Stimulated activated CD8-positive, alpha-beta memory T cell treated with anti-CD3 and anti-CD28 coated beads, Interleukin-15, amount 100 ng/mL, for 48 hours (primary cell): ENCODE data around the gene CTSO.
"Not testable (repeated sequence)": the region's sequence is repeated elsewhere in the genome, so short reads cannot be mapped to it uniquely, and the experiment has no call there.

ENCODE experiments used
- DNase-seq, 2 donors: peaks; one replicate each; pipeline ENCODE4 v3.0.0-alpha.2; 2020; ENCODE audit warnings: low read depth in 2 of 2

CTSO gene

GRCh38 chr4:155954939-155955338, 1.3 kb upstream of the CTSO start:
- no peak for DNase-seq

DNA sequence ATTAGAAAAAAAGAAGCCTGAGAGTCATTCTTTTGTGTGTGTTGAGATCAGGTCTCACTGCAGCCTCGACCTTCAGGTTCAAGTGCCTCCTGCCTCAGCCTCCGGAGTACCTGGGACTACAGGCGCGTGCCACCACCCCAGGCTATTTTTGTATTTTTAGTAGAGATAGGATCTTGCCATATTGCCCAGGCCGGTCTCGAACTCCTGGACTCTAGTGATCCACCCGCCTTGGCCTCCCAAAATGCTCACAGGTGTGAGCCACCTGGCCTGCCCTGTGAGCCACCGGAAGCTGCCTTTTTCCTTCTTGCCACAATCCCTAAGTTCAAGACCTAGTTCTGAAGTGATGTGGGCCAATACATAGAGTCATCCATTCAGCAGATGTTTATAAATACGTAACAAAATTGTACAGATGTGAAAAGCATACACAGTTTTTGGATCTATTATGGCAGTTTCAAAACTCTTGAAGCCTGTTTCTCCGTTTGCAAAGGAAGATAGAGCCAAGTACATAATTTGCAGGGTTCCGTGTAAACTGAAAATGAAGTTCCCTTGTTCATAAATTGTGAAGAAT, 536 bp upstream of the CTSO start:
- DNase-seq: no peak

DNA sequence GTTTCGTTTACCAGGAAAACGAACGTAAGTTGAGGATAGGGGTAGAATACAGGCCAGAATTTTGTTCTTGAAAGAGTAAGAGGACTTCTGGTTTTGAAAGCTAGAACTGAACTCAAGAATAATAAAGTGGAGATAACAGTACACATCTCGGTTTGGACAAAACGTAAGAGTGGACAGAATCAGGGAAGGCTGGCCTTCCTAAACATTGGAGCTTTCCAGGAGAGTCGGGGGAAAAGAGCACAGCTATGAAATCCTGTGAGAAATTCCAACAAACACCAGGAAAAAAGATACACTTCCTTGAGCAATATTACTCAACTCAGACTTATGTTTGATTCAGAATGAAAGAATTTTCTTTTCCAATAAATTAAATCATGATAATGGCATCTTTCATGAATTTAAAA, 1.2 kb downstream of the CTSO start:
- no peak for DNase-seq

DNA sequence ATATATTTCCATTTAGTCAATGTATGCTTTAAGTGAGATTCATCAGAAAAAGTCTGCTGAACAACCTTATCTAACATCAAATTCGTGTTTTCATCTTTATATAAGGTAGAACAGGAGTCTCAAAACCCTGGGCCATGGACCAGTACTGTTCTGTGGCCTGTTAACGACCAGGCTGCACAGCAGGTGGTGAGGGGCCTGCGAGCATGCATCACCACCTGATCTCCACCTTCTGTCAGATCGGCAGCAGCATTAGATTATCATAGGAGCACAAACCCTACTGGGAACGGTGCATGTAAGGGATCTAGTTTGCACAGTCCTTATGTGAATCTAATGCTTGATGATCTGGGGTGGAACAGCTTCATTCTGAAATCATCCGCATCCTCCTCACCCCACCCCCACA, 3.2 kb downstream of the CTSO start:
- DNase-seq: no peak

GRCh38 chr4:155948541-155948940, 5.1 kb downstream of the CTSO start:
- DNase-seq: no peak

DNA sequence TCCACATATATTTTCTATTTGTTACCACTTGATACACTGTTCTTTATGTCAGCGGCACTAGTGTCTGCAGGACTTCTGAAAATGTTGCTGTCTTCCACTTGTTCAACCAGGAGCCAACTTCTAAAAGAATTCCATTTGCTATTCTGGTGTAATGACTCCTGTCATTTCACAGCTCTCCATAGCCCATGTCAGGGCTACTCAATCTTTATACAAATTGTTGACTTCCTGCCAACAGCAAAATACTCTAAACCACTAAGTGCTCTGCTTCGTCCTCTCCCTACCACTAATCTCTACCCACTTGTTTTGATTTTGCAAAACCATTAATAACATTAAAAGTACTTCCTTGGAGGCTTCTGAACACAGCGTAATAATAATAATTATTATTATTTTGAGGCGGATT, 7.2 kb downstream of the CTSO start:
- no peak for DNase-seq

- DNase-seq: no peak
Measured at GRCh38 chr4:155944516-155944915, 9.2 kb downstream of the CTSO start.

GRCh38 chr4:155943605-155944291, 9.9 kb downstream of the CTSO start:
- DNase-seq: no peak

DNA sequence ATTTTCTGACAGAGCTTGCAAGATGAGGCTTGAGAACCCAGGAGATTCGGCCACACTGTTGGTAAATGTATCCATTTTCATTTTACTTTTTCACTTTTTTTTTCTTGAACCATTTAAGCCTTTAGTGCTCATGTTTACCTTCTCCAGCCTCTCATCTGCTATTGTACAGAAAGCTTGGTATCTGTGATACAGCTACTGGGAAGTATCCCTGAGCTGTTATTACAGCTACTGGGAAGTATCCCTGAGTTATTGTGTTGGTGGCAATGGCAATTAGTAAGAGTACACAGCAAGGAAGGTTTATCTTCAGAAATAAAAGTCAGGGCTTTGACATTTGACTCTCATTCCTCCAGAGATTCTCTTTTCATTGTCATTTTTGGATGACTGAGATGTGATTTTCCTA, 11.8 kb downstream of the CTSO start:
- no peak for DNase-seq

DNA sequence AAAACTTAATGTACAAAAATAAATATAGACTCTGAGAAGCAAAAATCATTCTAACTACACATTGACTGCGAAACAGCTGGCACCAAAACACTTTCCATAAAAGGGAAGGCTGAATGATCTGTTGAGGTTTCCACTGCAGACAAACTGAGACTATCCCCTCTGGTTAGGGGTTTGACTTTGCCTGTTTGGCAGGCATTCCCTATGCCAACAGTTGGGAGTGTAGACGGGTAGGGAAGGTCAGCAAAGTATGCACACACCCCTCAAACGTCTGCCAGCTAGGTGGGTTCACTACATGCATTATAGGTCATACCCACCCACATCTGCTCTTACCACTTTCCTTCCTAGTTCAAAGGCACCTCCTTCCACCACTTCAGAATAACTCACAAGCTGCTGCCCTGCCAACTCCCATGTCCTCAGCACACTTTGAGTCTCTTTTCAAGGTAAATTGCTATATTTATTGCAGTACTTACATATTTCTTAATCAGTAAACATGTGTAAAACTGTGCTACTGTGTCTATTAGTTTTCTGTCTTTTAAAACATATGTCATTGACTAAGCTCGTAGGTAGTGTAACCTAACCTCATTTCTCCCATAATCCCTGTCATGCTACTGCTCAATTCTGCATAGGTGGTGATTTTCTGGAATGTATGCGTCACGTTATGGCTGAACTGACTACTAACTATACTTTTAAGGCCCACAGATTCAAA, 12.4 kb downstream of the CTSO start:
- DNase-seq: no peak

- DNase-seq: no peak
Measured at GRCh38 chr4:155935389-155935986, 18.2 kb downstream of the CTSO start.

DNA sequence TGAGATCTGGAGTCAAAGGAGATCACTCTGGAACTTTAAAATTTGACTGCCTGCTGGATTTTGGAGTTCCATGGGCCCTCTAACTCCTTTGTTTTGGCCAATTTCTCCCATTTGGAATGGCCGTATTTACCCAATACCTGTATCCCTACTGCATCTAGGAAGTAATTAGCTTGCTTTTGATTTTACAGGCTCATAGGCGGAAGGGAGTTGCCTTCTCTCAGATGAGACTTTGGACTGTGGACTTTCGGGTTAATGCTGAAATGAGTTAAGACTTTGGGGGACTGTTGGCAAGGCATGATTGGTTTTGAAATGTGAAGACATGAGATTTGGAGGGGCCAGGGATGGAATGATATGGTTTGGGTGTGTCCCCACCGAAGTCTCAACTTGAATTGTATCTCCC, 19.0 kb downstream of the CTSO start:
- DNase-seq: not testable (repeated sequence)

- no peak for DNase-seq
Measured at GRCh38 chr4:155931634-155932033, 22.0 kb downstream of the CTSO start.

DNA sequence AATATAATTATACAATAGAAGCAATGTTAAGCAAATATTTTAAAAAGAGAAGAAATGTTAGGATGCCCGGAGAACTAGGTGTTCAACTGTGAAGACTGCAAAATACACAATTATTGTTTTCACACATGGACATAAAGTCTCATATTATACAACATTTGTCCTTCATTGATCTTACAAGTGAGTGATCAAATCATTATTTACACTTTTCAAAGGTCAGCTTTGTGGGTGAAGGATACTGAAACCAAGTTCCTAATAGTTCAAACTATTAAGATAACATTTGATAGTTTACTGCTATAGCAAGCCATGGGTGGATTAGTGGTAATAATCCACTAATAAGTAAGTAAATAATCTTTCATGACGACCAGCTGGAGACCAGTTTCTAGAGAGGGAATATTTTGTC, 23.3 kb downstream of the CTSO start:
- DNase-seq: no peak

DNA sequence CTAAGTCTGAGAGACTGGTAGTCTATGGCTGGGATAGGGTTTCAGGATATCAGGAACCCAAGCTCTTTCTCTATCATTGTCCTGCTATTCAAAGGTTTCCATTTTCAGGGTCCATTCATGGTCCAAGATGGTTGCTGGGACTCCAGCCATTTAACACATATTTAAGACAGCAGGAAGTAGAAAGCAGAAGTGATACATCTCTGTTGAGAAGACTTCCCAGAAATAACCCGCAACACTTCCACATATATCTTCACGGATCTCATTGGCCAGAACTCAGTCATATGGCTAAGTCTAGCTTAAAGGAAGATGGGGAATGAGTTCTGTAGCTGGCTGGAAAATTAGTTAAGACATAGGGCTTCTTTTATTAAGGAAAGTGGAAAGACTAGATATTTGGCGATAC, 23.8 kb downstream of the CTSO start:
- DNase-seq: no peak

GRCh38 chr4:155924637-155925036, 29.0 kb downstream of the CTSO start:
- DNase-seq: no peak

DNA sequence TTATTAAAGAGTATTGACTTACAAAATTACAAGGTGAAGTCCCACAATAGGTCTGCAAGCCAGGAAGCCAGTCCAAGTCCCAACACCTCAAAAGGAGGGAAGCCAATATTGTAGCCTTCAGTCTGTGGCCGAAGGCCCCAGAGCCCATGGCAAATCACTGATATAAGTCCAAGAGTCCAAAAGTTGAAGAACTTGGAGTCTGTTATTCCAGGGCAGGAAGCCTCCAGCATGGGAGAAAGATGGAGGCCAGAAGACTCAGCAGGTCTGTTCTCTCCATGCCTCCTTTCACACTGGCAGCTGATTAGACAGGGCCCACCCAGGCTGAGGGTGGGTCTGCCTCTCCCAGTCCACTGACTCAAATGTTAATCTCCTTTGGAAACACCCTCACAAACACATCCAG, 32.1 kb downstream of the CTSO start:
- DNase-seq: no peak

DNA sequence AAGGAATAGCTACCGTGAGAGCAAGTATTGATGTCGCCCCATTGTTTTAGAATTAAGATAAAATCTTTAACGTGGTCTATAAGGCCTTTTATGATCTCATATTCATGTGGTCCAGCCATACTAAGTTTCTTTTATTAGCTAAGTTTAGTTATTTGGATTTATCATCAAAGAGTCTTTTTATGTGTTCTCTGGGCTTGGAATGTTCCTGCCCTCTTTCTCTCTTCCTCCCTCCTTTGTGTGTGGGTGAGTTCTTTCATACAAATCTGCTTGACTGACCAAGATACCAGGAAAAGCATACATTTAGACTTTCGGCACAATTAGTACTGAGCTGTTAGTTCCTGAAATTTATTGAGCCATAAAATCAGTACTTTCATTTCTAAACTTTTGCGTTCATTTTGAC, 38.9 kb downstream of the CTSO start:
- no peak for DNase-seq

- DNase-seq: no peak
Measured at GRCh38 chr4:155911905-155912304, 41.8 kb downstream of the CTSO start.

GRCh38 chr4:155909615-155910226, 43.9 kb downstream of the CTSO start:
- DNase-seq: no peak

DNA sequence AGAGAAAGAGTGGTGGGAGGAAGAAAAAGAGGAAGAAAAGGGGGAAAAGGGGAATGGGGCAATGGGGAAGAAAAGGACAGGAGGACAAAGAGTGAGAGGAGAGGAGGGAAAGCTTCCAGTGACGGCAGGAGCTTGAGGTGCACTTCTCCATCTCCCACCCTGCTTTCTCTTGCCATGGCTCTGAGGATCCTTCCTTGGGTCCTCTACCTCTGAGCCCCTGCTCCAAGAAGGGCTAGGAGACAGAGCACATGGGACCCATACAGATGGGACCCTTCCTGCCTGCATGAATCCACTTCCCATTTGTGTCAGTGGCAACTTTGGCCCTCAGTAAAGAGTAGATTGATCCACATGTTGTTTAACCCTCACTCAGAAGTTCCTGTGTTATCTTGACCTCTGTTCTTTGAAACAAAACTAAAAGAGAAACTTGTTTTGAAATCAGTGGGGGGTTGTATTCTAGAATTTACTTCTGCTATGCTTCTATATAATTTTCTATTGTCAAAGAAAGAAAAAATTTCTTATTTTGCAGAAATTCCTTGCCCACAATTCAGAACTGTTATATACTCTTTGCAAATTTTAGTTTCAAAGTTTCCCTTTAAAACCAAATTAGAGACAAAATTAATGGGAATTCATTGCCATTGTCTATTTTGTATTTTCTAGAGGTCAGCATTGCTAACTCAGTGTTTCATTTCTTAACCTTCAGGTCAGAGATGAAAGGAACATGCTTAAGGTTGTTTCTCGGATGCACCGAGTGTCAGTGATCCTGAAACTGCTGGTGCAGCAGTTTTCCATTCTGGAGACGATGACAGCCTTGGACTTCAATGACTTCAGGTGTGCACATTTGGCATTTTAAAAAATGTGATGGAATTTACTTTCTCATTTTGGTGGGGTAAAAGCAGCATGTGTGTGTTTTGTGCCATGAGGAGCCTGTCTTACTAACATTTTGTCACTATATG, 45.2 kb downstream of the CTSO start:
- DNase-seq: no peak
